Smooth muscle cell (in vitro differentiated cells): ENCODE data around the gene LETM1. TPM values are rescaled to one million over a fixed set of nuclear protein-coding genes. Genes with fewer than 3 reads are reported as not detected.

Experiments used
- DNase-seq: peaks from one replicate; lab custom pipeline; 2025; ENCODE audit not compliant: unreplicated experiment; lab: John Stamatoyannopoulos, UW
- H2AFZ ChIP-seq: fragments of 200-600 bp; sonication (generic); 2 replicates; pipeline ENCODE4 v1.6.0; 2016; ENCODE audit warnings: antibody characterized with exemption, low read depth, mild to moderate bottlenecking
- H3F3A ChIP-seq: fragments of 200-600 bp; sonication (generic); 2 replicates; pipeline ENCODE4 v1.6.0; 2017; ENCODE audit warnings: antibody characterized with exemption, low read depth
- H3K27ac ChIP-seq: fragments of 200-600 bp; sonication (generic); 2 replicates; pipeline ENCODE4 v1.5.1; 2016; ENCODE audit warnings: low read depth, mild to moderate bottlenecking
- H3K27me3 ChIP-seq: fragments of 200-600 bp; sonication (generic); 2 replicates; pipeline ENCODE4 v1.6.1; 2016; ENCODE audit warnings: low read depth, mild to moderate bottlenecking
- H3K36me3 ChIP-seq: fragments of 200-600 bp; sonication (generic); 2 replicates; pipeline ENCODE4 v1.5.1; 2016; ENCODE audit warnings: low read depth
- H3K4me1 ChIP-seq: fragments of 200-600 bp; sonication (generic); 2 replicates; pipeline ENCODE4 v1.5.1; 2016; ENCODE audit warnings: low read depth
- H3K4me2 ChIP-seq: fragments of 200-600 bp; sonication (generic); 2 replicates; pipeline ENCODE4 v1.6.0; 2016; ENCODE audit warnings: mild to moderate bottlenecking
- H3K4me3 ChIP-seq: fragments of 200-600 bp; sonication (generic); 2 replicates; pipeline ENCODE4 v1.5.1; 2016; ENCODE audit warnings: mild to moderate bottlenecking
- H3K79me2 ChIP-seq: fragments of 200-600 bp; sonication (generic); 2 replicates; pipeline ENCODE4 v1.6.0; 2016; ENCODE audit warnings: low read depth, mild to moderate bottlenecking
- H3K9ac ChIP-seq: fragments of 200-600 bp; sonication (generic); 2 replicates; pipeline ENCODE4 v1.6.0; 2016; ENCODE audit warnings: low read depth
- H3K9me3 ChIP-seq: fragments of 200-600 bp; sonication (generic); replicated peaks from 2 replicates; pipeline ENCODE4 v1.5.1; 2016; ENCODE audit warnings: low read depth
- H4K20me1 ChIP-seq: fragments of 200-600 bp; sonication (generic); 2 replicates; pipeline ENCODE4 v1.6.0; 2016; ENCODE audit warnings: low read depth
- WGBS: methylation state at CpG from one replicate; pipeline ENCODE4 v1.1.7; 2016; ENCODE audit warnings: low lambda C conversion rate; 5-methylcytosine and 5-hydroxymethylcytosine counted together
- polyA plus RNA-seq: library from polyadenylated mRNA; unstranded; fragments of >200 nt; fragmentation: Nextera tagmentation; extraction: Ambion mirVana; gene quantifications from 2 replicates; pipeline ENCODE4 v1.2.1, GENCODE V29; 2016
- total RNA-seq: library from RNA; depleted of rRNA; stranded (reverse); fragments of >200 nt; gene quantifications from 2 replicates; pipeline ENCODE4 v1.2.3, GENCODE V29; 2014
- TF ChIP-seq, protein P1 (sequence below): fragments of 200-600 bp; sonication (generic); IDR thresholded peaks from 2 replicates; pipeline ENCODE4 v1.5.1; 2017; ENCODE audit warnings: borderline replicate concordance, mild to moderate bottlenecking, antibody characterized with exemption; ENCODE audit not compliant: insufficient read depth, poor library complexity, severe bottlenecking

The LETM1 gene
- total and polyA plus RNA-seq, 2 experiments from 2014 or later: 15.3 to 17.1 TPM

DNA sequence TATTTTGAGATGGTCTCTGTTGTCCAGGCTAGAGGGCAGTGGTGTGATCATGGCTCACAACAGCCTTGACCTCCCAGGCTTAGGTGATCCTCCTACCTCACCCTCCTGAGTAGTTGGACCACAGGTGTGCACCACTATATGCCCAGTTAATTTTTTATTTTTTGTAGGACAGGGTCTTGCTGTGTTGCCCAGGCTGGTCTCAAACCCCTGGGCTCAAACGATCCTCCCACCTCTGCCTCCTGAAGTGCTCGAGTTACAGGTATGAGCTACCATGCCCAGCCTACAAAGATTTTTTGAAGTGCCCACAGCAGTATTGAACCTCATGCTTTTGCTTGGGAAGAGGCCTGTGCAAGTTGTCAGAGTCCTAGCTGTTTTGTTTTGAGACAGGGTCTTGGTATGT lies 46.3 kb upstream of the LETM1 start:
- no peak overlapping the region for H3K4me3 ChIP-seq
- peaks cover 29% of the 10 kb centered on the region for H4K20me1 ChIP-seq
- no peaks in the 10 kb centered on the region for H3K36me3 ChIP-seq
- no peak overlapping the region for H3K27ac ChIP-seq
- no peak overlapping the region for H3K9ac ChIP-seq
- no peaks in the 10 kb centered on the region for H3F3A ChIP-seq
- no peaks in the 10 kb centered on the region for H3K9me3 ChIP-seq
- H3K4me2 ChIP-seq: no peak overlapping the region
- 100% methylated on average over 2 of the region's 2 CpGs for WGBS
- peaks cover 8% of the 10 kb centered on the region for H3K79me2 ChIP-seq
- TF ChIP-seq, protein P1, sequence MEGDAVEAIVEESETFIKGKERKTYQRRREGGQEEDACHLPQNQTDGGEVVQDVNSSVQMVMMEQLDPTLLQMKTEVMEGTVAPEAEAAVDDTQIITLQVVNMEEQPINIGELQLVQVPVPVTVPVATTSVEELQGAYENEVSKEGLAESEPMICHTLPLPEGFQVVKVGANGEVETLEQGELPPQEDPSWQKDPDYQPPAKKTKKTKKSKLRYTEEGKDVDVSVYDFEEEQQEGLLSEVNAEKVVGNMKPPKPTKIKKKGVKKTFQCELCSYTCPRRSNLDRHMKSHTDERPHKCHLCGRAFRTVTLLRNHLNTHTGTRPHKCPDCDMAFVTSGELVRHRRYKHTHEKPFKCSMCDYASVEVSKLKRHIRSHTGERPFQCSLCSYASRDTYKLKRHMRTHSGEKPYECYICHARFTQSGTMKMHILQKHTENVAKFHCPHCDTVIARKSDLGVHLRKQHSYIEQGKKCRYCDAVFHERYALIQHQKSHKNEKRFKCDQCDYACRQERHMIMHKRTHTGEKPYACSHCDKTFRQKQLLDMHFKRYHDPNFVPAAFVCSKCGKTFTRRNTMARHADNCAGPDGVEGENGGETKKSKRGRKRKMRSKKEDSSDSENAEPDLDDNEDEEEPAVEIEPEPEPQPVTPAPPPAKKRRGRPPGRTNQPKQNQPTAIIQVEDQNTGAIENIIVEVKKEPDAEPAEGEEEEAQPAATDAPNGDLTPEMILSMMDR: no peak
- H3K4me1 ChIP-seq: no peaks in the 10 kb centered on the region
- DNase-seq: no peak
- H3K27me3 ChIP-seq: no peaks in the 10 kb centered on the region
- no peak overlapping the region for H2AFZ ChIP-seq

DNA sequence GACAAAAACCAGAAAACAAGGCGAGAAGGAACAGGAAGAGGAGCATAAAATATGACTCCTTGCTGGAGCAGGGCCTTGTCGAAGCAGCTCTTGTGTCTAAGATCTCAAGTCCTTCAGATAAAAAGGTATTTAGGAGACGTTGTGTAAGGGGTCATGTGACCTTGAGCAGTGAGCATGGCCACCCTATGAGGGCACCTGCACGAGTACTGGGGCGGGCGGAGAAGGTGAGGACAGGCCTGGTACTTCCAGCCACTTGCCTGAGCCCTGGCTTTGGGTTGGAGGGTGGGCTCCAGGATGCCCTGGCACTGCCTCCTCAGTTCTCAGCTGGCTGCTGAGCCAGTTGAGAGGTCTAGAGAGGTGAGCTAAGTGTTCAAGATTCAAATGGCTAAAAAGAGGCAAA lies 45.2 kb upstream of the LETM1 start:
- Histone ChIP-seq H3K4me1 (no peaks in the 10 kb centered on the region), H4K20me1 (peaks cover 35% of the 10 kb centered on the region), H3K27ac (no peak overlapping the region), H3K4me3 (no peak overlapping the region), H3K9me3 (no peaks in the 10 kb centered on the region), H2AFZ (no peak overlapping the region), H3K79me2 (peaks cover 11% of the 10 kb centered on the region), H3F3A (no peaks in the 10 kb centered on the region), H3K9ac (no peak overlapping the region), H3K27me3 (no peaks in the 10 kb centered on the region), H3K4me2 (no peak overlapping the region), H3K36me3 (no peaks in the 10 kb centered on the region)
- DNase-seq: no peak
- 95% methylated on average over 6 of the region's 6 CpGs for WGBS
- TF ChIP-seq, protein P1: no peak

DNA sequence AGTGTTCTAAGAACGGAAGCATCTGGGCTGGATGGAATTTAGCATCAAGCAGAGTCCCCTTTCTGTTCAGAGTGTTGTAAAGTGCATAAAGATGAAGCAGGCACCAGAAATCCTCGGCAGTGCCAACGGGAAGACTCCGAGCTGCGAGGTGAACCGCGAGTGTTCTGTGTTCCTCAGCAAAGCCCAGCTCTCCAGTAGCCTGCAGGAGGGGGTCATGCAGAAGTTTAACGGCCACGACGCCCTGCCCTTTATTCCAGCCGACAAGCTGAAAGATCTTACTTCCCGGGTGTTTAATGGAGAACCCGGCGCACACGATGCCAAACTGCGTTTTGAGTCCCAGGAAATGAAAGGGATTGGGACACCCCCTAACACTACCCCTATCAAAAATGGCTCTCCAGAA lies 44.7 kb upstream of the LETM1 start:
- Histone ChIP-seq H3K27me3 (no peaks in the 10 kb centered on the region), H3K4me3 (no peak overlapping the region), H3K79me2 (peaks cover 7% of the 10 kb centered on the region), H3K27ac (no peak overlapping the region), H3K4me2 (no peak overlapping the region), H2AFZ (no peak overlapping the region), H4K20me1 (peaks cover 37% of the 10 kb centered on the region), H3F3A (no peaks in the 10 kb centered on the region), H3K9ac (no peak overlapping the region), H3K9me3 (no peaks in the 10 kb centered on the region), H3K36me3 (no peaks in the 10 kb centered on the region), H3K4me1 (no peaks in the 10 kb centered on the region)
- TF ChIP-seq, protein P1: no peak
- no peak for DNase-seq
- 97% methylated on average over 16 of the region's 16 CpGs for WGBS

DNA sequence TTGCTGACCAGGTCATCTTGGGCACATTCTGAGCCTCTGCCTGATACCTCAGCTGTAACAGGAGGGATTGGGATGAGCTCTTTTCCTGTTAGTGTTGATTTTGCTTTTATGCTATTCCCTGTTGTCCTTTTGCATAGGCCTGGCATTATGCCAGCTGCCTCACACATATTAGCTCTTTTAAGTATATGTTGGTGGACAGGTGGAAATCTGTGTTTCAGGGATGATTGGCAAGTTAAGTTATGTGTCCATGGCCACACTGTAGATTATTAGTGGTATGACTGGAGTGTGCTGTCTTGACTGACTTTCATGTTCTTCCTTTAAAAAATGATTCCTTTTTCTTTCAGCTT lies 44.1 kb upstream of the LETM1 start:
- Histone ChIP-seq H3K4me1 (no peaks in the 10 kb centered on the region), H3K27ac (no peak overlapping the region), H3K4me2 (no peak overlapping the region), H3K27me3 (no peaks in the 10 kb centered on the region), H3K36me3 (no peaks in the 10 kb centered on the region), H2AFZ (no peak overlapping the region), H3F3A (no peaks in the 10 kb centered on the region), H3K4me3 (no peak overlapping the region), H3K9me3 (no peaks in the 10 kb centered on the region), H3K79me2 (peaks cover 11% of the 10 kb centered on the region), H3K9ac (no peak overlapping the region), H4K20me1 (peaks cover 41% of the 10 kb centered on the region)
- DNase-seq: no peak
- TF ChIP-seq, protein P1: no peak
